GM18505 (cell line): ENCODE measurements around the gene TM9SF4.
"Not testable (repeated sequence)": the region's sequence is repeated elsewhere in the genome, so short reads cannot be mapped to it uniquely, and the experiment has no call there.

ENCODE experiments used
- ATAC-seq: cut with Tn5 transposase; IDR thresholded peaks from one replicate; pipeline ENCODE4 v1.9.1; 2021; ENCODE audit not compliant: unreplicated experiment
- POLR2A ChIP-seq: IDR thresholded peaks from 4 replicates; pipeline ENCODE4 v1.6.1; 2011; ENCODE audit warnings: borderline replicate concordance; ENCODE audit not compliant: insufficient read depth, insufficient read length; ENCODE audit errors: extremely low read depth

The TM9SF4 gene

DNA sequence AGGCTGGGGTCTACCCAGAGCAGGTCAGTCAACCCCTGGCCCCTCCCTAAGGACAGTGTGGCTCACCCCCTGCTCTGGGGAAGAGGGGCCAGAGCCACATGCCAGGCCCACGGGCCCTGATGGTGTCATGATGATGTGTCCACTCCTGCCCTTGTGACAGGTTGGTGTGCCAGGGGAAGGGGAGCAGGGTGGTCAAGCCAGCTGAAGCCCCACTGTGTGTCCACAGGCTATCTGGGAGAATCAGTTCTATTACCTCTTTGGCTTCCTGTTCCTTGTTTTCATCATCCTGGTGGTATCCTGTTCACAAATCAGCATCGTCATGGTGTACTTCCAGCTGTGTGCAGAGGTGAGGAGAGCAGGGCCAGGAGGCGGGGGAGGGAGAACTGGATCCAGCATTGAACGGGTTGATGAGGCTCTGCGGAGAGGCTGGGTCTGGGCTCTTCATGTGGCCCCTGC, 50.3 kb downstream of the TM9SF4 start:
- TF ChIP-seq POLR2A, result no peak
- ATAC-seq, result no peak

DNA sequence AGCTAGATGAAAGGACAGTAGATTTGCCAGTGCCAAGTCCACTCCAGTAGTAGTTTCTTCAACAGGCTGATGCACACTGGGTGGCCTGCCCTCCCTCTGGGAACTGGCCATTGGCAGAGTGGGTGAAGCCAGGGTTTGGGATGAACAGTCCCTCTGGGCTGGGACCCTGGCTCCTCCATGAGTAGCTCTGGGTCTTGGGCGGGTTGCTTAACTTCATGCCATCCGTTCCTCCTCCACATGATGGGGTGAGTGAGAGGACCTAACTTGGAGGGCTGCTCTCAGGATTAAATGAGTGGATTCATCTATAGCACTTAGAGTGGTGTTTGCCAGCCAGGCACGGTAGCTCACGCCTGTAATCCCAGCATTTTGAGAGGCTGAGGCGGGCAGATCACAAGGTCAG, 50.8 kb downstream of the TM9SF4 start:
- no peak for TF ChIP-seq POLR2A
- ATAC-seq, result no peak

DNA sequence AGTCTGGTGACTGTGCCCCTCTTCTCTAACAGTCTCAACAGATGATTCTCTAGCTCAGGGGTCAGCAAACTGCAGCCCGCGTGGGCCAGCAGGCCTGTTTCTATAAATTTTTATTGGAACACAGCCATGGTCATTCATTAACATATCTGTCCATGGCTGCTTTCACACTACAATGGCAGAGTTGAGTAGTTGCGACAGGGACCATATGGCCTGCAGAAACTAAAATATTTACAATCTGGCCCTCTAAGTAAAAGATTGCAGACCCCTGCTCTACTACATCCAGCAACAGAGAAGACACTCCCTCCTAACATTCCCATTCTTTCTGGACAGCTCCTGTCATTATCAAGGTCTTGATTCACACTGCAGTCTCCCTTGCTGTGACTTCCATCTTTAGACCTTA, 52.8 kb downstream of the TM9SF4 start:
- ATAC-seq, result no peak
- no peak for TF ChIP-seq POLR2A

DNA sequence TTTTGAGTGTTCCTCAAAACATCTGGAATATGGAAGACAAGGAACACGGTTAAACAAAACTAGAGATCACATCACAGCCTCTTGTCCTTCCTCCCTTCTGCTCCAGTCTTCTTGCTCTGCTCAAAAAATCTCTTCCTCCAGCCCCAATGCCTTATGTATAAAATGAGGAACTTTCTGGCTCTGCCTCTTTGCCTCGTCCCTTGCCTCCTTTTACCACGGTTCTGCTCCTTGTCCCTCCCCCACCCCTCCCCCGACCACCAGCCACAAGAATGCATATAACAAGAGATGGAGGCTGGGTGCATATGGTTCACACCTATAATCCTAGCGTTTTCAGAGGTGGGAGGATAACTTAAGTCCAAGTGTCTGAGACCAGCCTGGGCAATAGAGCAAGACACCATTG, 54.4 kb downstream of the TM9SF4 start:
- no peak for ATAC-seq

DNA sequence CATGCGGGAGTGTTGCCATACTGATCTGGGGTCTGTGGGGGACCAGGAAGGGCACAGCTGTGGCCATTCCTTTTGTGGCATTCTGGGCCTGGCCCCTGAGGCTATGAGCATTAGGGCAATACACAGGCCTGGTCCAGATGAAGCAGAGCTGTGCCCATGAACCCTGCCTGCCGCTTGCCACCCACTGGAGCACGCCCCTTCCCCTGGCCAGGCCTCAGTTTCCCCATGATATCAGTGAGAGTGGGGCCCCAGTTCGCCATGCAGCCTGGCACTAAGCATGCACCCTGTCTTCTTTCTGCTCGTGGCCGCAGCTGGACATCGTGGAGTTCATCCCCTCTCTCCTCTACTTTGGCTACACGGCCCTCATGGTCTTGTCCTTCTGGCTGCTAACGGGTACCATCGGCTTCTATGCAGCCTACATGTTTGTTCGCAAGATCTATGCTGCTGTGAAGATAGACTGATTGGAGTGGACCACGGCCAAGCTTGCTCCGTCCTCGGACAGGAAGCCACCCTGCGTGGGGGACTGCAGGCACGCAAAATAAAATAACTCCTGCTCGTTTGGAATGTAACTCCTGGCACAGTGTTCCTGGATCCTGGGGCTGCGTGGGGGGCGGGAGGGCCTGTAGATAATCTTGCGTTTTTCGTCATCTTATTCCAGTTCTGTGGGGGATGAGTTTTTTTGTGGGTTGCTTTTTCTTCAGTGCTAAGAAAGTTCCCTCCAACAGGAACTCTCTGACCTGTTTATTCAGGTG, 55.6 kb downstream of the TM9SF4 start:
- no peak for TF ChIP-seq POLR2A
- no peak for ATAC-seq

More for the DNA sequence above, 54.4 kb downstream of the TM9SF4 start:
- no peak for TF ChIP-seq POLR2A

DNA sequence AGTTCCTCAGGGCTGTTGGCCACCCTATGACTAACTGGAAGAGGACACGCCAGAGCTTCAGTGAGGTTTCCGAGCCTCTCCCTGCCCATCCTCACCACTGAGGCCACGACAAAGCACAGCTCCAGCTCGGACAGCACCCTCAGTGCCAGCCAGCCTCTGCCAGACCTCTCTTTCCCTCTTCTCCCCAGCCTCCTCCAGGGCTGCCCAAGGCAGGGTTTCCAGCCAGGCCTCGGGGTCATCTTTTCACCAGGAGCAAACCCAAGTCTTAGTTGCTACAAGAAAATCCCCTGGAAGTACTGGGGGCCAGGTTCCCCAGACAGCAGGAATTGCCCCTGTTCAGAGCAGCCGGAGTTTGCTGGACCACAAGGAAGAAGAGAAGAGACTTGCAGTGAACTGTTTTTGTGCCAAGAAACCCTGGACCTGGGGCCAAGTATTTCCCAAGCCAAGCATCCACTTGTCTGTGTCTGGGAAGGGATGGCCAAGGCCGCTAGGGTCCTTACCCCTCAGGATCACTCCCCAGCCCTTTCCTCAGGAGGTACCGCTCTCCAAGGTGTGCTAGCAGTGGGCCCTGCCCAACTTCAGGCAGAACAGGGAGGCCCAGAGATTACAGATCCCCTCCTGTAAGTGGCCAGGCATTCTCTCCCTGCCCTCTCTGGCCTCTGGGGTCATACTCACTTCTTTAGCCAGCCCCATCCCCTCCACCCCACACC, 56.5 kb downstream of the TM9SF4 start:
- ATAC-seq, result no peak
- TF ChIP-seq POLR2A, result no peak

DNA sequence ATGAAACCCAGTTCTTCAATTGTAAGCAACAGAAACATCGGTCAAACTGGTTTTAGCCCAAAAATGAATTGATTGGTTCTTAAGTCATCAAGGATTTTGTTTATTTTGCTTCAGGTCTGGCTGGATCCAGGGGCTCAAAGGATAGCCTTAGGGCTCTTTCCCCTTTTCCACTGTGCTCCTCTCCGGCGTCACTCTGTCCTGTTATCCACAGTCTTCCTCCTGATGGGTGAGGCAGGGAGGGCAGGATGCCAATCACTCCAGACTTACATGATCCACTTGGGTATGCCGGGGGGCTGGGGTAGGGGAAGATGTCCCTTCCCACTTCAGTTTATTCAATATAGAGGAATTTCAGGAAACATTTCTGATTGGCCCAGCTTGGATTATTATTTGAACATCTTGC, 58.0 kb downstream of the TM9SF4 start:
- ATAC-seq, result no peak

DNA sequence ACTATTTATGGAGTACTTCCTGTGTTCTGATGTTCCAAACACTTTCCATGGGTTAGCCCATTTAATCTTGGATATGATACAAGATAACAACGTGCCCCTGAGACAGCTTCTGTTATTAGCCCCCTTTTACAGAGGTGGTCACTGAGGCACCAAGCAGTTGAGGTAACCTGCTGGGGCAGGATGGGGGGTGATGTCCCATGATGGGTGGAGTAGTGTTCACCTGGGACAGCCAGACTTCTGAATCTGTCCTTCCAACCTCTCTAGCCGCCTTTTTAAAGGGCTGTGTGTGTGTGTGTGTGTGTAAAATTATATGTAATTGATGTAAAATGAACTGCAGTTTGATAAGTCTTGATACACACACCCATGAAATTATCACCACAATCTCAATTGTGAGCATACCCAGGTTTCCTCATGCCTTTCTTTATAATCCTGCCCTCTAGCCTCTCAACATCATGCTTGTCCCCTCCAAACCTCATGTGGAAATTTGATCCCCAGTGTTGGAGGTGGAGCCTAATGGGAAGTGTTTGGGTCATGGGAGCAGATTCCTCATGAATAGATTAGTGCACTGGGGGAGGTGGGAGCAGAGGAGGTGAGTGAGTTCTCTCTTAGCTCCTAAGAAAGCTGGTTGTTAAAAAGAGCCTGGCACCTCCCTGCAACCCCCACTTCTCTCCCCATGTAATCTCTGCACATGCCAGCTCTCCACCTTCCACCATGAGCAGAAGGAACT, 58.8 kb downstream of the TM9SF4 start:
- ATAC-seq, result no peak
- no peak for TF ChIP-seq POLR2A

More for the DNA sequence above, 58.0 kb downstream of the TM9SF4 start:
- no peak for TF ChIP-seq POLR2A

DNA sequence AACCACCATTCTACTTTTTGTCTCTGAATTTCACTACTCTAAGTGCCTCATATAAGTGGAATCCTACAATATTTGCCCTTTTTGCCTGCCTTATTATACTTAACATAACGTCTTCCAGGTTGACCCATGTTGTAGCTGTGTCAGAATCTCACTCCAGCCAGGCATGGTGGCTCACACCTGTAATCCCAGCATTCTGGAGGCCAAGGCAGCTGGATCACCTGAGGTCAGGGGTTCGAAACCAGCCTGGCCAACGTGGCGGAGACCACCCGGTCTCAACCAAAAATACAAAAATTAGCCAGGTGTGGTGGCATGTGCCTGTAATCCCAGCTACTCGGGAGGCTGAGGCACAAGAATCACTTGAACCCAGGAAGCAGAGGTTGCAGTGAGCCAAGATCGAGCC, 68.2 kb downstream of the TM9SF4 start:
- not testable (repeated sequence) for ATAC-seq

DNA sequence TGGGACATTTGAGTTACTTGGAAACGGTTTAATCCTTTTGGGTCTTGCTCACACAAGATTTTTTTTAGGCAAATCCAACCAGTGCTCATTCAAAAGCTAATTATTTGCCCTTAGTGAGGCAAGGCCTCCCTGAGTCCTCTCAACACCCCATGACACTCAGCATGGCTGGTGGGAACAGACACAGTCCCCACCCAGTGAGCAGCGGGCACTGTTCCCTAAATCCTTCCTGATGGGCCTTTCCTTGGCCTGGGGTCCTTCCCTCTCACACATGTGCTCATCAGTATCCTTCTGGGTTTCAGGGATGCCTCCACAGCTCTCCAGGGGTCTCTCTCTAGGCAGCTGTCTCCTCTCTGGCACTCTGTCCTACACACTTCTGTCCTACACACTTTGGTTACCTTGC, 70.0 kb downstream of the TM9SF4 start:
- ATAC-seq, result no peak
- no peak for TF ChIP-seq POLR2A

DNA sequence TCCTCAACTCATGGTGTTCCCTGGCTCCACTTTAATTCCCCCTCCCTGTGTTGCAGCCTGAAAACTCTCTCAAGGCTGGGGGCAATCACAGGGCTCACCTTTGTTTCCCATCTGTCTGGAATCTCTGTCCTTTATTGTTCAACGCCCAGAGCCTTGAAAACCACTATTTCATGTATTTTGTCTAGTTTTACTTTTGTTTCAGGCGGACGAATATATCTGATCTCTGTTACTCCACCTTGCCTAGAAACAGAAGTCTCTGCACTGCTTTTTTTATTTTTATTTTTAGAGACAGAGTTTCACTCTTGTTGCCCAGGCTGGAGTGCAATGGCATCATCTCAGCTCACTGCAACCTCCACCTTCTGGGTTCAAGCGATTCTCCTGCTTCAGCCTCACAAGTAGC, 70.4 kb downstream of the TM9SF4 start:
- ATAC-seq, result no peak
- TF ChIP-seq POLR2A, result no peak

DNA sequence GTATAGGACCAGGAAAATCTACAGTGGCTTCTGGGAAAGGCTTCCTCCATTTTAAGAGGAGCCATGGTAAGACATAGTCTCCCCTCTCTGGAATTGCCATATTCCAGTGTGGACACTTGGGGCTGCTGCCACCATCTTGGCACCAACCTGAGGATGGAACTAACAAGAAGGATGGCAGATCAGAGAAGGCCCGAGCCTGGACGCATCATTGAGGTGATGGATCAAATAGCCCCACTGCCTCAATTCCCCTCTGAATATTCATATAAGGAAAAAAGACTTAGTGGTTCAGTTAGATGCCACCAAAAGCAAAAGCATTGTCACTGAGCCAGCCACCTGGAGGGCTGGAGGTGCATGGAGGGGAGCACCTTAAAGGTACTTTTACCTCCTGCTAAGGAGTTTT, 72.1 kb downstream of the TM9SF4 start:
- TF ChIP-seq POLR2A, result no peak
- ATAC-seq, result no peak

DNA sequence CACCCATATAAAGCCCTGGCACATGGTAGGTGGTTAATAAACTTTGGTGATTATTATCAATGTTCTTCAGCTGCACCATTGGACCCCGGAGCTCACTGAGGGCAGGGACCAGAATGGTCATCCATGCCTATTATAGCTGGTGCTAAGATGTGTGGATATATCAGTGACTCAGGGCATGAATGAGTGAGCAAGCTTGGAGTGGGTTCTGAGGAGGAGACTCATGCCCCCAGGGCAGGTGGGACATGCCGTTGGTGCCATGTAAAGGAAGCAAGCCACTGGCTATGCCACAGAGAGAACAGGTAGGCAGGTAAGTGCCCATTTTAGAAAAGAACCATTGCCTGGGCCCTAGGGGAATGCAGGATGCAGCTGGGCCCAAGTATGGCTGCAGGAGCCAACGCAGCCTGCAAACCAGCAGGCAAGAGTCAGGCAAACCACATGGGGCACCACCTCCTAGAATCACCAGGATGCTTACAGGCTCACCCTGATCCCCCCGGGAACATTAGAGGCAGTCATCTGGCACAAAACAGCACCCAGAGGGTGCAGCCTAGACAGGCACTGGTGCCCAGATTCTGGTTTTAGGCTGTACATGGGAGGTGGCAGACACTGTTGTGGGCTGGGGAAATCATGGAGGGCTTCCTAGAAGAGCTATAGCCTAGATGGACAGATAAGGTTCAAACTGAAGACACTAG, 74.6 kb downstream of the TM9SF4 start:
- TF ChIP-seq POLR2A, result no peak
- ATAC-seq, result no peak
